Heart left ventricle (tissue), 16 donors: ENCODE results near the gene AMER3. TPM values are rescaled to one million over a fixed set of nuclear protein-coding genes. Genes with fewer than 3 reads are reported as not detected.

Experiments
- ATAC-seq, 4 donors: fragments of 200-7000 bp; cut with Tn5 transposase; one replicate each; pipeline ENCODE4 v1.9.1; 2020 to 2022; ENCODE audit warnings: moderate library complexity in 4 of 4, mild to moderate bottlenecking in 3 of 4, moderate number of reproducible peaks in 1 of 4
- DNase-seq, 5 donors: peaks; one replicate each; pipeline ENCODE4 v3.0.0-alpha.2; 2020
- H3K27ac ChIP-seq, 12 donors: fragments of 200-600 bp; sonication (generic) in 4 of 12; one replicate each; pipeline versions ENCODE4 v1.5.0 to v1.8.0; 2016 to 2022; ENCODE audit warnings: mild to moderate bottlenecking in 2 of 12
- H3K27me3 ChIP-seq, 9 donors: fragments of 200-600 bp; sonication (generic) in 2 of 9; one replicate each; pipeline versions ENCODE4 v1.5.1 to v1.8.0; 2016 to 2022; ENCODE audit warnings: mild to moderate bottlenecking in 3 of 9
- H3K36me3 ChIP-seq, 9 donors: fragments of 200-600 bp; sonication (generic) in 2 of 9; one replicate each; pipeline versions ENCODE4 v1.5.0 to v1.8.0; 2018 to 2022; ENCODE audit warnings: mild to moderate bottlenecking in 2 of 9
- H3K4me1 ChIP-seq, 12 donors: fragments of 200-600 bp; sonication (generic) in 4 of 12; one replicate each; pipeline versions ENCODE4 v1.5.0 to v1.8.0; 2016 to 2022; ENCODE audit warnings: mild to moderate bottlenecking in 3 of 12
- H3K4me3 ChIP-seq, 12 donors: fragments of 200-600 bp; sonication (generic) in 4 of 12; one replicate each; pipeline versions ENCODE4 v1.5.0 to v1.8.0; 2017 to 2022; ENCODE audit warnings: mild to moderate bottlenecking in 9 of 12, moderate library complexity in 4 of 12
- H3K9me3 ChIP-seq, 12 donors: fragments of 200-600 bp; sonication (generic) in 4 of 12; one replicate each; pipeline versions ENCODE4 v1.5.0 to v1.8.0; 2016 to 2022; ENCODE audit warnings: mild to moderate bottlenecking in 1 of 12
- CTCF ChIP-seq, 12 donors: fragments of 200-600 bp; sonication (generic) in 4 of 12; IDR thresholded peaks; one replicate each; pipeline versions ENCODE4 v1.5.0 to v1.8.0; 2018 to 2022; ENCODE audit warnings: antibody characterized with exemption in 12 of 12, mild to moderate bottlenecking in 5 of 12
- POLR2A ChIP-seq, 2 donors: fragments of 450-650 bp; IDR thresholded peaks; one replicate each; pipeline ENCODE4 v1.6.1; 2017; ENCODE audit warnings: antibody characterized with exemption in 2 of 2, mild to moderate bottlenecking in 2 of 2, moderate library complexity in 2 of 2
- WGBS, 4 donors: extraction: QIAGEN DNeasy Blood & Tissue Kit in 2 of 4; methylation state at CpG; one replicate each; pipeline versions ENCODE4 v1.1.5 to v1.1.7; 2013 to 2018; 5-methylcytosine and 5-hydroxymethylcytosine counted together
- intact Hi-C, 10 donors: fragments of 100-400 bp; cut with DNase I; formaldehyde crosslinking; loops; one replicate each; pipeline versions ENCODE4 v1.11.1 to v1.14.2; 2022
- polyA plus RNA-seq, 2 donors: library from polyadenylated mRNA; stranded (reverse); fragments of 200-250 nt; gene quantifications; one replicate each; pipeline ENCODE4 v1.2.3, GENCODE V29; 2013
- total RNA-seq, 9 donors: library from RNA; depleted of rRNA in 2 of 9; stranded (reverse); fragments of >200 nt in 2 of 9; fragmentation: NEBNext Ultra II Directional in 3 of 9; extraction: Animal tissue kit (Norgen Biotek cat#: 25700) in 3 of 9; gene quantifications; one replicate each; pipeline versions ENCODE4 v1.1.0 to v1.2.4, GENCODE V29; 2016 to 2023
- donor health status: ischemic (EF 13 %, LVEDD 7.1; RV severe dilation, severe dysfunction).
- donor health status: healthy with polysubstance abuse.
- donor health status: DM: no; HTN: yes; CAD: no.
- donor health status: DM: no; HTN: no; CAD: no.
- donor health status: ischemic (EF 25% LVEDD 6.9; RV normal size, moderate dysfunction).
- donor health status: ischemic (EF 25% LVEDD 5.7; RV mildly dilated, moderate dysfunction).
- donor health status: healthy.
- donor health status: DM: yes; HTN: yes; CAD: no.
- donor health status: ischemic (EF 35%, LVEDD 5.7; RV mildly dilated, moderate dysfunction).
- donor health status: nonischemic (EF 11% LVEDD 7.7; RV severe dilation, severe dysfunction).
- donor health status: DM: yes; HTN: yes; CAD: no.
- donor health status: PGD.
- donor health status: ischemic (EF 29% LVEDD 5.4; RV normal size, mild dysfunction).
- donor health status: nonischemic (EF 23%, LVEDD 6.1; RV moderate dilation, normal function).

The AMER3 gene
- total and polyA plus RNA-seq, 11 donors = not detected

- ATAC-seq (no peak), DNase-seq (no peak)
- WGBS, 4 donors = 59 to 64% (median 62%) methylated on average over 7 of the region's 7 CpGs
- intact Hi-C loops = no loop called here
- no peak overlapping the region for H3K27ac ChIP-seq
- no peaks in the 10 kb centered on the region for H3K4me1 ChIP-seq
- TF ChIP-seq CTCF (IDR thresholded peaks at IDR 0.05) = no peak
- no peak for TF ChIP-seq POLR2A (IDR thresholded peaks at IDR 0.05)
- no peaks in the 10 kb centered on the region for H3K36me3 ChIP-seq
- H3K4me3 ChIP-seq = no peak overlapping the region
- H3K9me3 ChIP-seq = peaks cover 0 to 9% (median 0%) of the 10 kb centered on the region in 12 donors
- peaks cover 0 to 31% (median 0%) of the 10 kb centered on the region in 9 donors for H3K27me3 ChIP-seq
These were observed 14.1 kb downstream of the AMER3 start for GRCh38 chr2:130769343-130769907.

GRCh38 chr2:130776550-130776949, 21.2 kb downstream of the AMER3 start:
- Histone ChIP-seq H3K27ac (no peak overlapping the region), H3K36me3 (no peaks in the 10 kb centered on the region), H3K4me1 (no peaks in the 10 kb centered on the region), H3K4me3 (no peak overlapping the region), H3K27me3 (peaks cover 0 to 5% (median 0%) of the 10 kb centered on the region in 9 donors), H3K9me3 (peaks cover 0 to 9% (median 0%) of the 10 kb centered on the region in 12 donors)
- intact Hi-C loops = loop anchor here in 1 of 10 donors (10.0 kb wide), 1 partner anchor 82 kb away; no protein-coding TSS in a partner anchor
- ATAC-seq (peak in 2 of 4 donors; percentile 45 to 71), DNase-seq (no peak)
- WGBS, 4 donors = 33 to 38% (median 35%) methylated on average over 4 of the region's 4 CpGs
- TF ChIP-seq CTCF (IDR thresholded peaks at IDR 0.05) (peak in 3 of 12 donors; percentile 9 to 11 (median 10)), POLR2A (IDR thresholded peaks at IDR 0.05) (no peak)

DNA sequence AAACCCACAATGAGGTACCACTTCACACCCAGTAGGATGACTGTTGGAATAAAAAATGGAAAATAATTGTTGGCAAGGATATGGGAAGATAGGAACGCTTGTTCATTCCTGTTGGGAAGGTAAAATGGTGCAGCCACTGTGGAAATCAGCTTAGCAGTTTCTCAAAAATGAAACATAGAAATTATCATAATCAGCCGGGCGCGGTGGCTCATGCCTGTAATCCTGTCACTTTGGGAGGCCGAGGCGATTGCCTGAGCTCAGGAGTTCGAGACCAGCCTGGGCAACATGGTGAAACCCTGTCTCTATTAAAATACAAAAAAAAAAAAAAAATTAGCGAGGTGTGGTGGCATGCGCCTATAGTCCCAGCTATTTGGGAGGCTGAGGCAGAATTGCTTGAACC, 23.4 kb downstream of the AMER3 start:
- Histone ChIP-seq H3K9me3 (peaks cover 0 to 4% (median 0%) of the 10 kb centered on the region in 12 donors), H3K4me3 (no peak overlapping the region), H3K27me3 (no peaks in the 10 kb centered on the region), H3K27ac (no peak overlapping the region), H3K36me3 (no peaks in the 10 kb centered on the region), H3K4me1 (no peaks in the 10 kb centered on the region)
- no peak for DNase-seq
- TF ChIP-seq POLR2A (IDR thresholded peaks at IDR 0.05) = no peak
- TF ChIP-seq CTCF (IDR thresholded peaks at IDR 0.05) = no peak
- intact Hi-C loops = loop anchor here in 1 of 10 donors (10.0 kb wide), 1 partner anchor 84 kb away; no protein-coding TSS in a partner anchor
- 77 to 93% (median 84%) methylated on average over 9 of the region's 9 CpGs for WGBS, 4 donors
- ATAC-seq = no peak

DNA sequence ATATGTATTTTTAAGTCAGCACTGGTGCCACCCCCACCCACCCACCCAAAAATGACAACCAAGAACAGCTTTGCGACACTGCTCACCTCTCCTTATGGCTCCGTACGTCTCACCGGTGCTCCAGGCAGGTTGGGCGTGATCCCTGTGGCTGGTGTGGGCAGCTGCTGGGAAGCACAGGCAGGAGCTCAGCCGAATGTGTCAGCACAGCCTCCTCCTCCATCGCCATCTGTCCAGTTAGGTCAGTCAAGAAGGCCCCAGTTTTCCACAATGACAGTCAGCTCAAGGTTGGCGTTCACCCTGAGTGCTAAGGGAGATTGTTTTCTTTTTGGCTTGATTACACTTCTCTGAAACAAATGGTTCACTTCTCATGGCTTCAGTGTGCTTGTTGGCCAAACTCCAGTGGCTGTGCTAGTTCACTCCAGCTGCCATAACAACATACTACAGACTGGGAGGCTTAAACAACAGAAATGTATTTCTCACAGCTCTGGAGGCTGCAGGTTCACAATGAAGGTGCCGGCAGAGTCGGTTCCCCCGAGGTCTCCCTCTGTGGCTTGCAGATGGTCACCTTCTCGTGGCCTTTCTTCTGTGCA, 30.2 kb downstream of the AMER3 start:
- Histone ChIP-seq H3K9me3 (peaks cover 0 to 5% (median 0%) of the 10 kb centered on the region in 12 donors), H3K4me3 (no peak overlapping the region), H3K27ac (no peak overlapping the region), H3K36me3 (no peaks in the 10 kb centered on the region), H3K4me1 (no peaks in the 10 kb centered on the region), H3K27me3 (peaks cover 0 to 6% (median 0%) of the 10 kb centered on the region in 9 donors)
- TF ChIP-seq POLR2A (IDR thresholded peaks at IDR 0.05) (no peak), CTCF (IDR thresholded peaks at IDR 0.05) (no peak)
- intact Hi-C loops = no loop called here
- WGBS, 4 donors = 85 to 90% (median 87%) methylated on average over 10 to 12 of the region's 12 CpGs
- no peak for ATAC-seq
- no peak for DNase-seq
